Ishikawa (cell line): ENCODE measurements around the gene PTK6.

Experiments
- EGR1 ChIP-seq: IDR thresholded peaks from 2 replicates; pipeline ENCODE4 v1.6.1; 2012
- EP300 ChIP-seq: IDR thresholded peaks from 2 replicates; pipeline ENCODE4 v1.6.1; 2012; ENCODE audit warnings: borderline replicate concordance
- FOXM1 ChIP-seq: IDR thresholded peaks from 2 replicates; pipeline ENCODE4 v1.6.1; 2012; ENCODE audit warnings: low read depth, borderline replicate concordance
- NFIC ChIP-seq: IDR thresholded peaks from 2 replicates; pipeline ENCODE4 v1.6.1; 2012
- RAD21 ChIP-seq: IDR thresholded peaks from 2 replicates; pipeline ENCODE4 v1.6.1; 2012; ENCODE audit warnings: low read depth
- TAF1 ChIP-seq: IDR thresholded peaks from 2 replicates; pipeline ENCODE4 v1.6.1; 2012; ENCODE audit warnings: low read depth, mild to moderate bottlenecking
- TCF12 ChIP-seq: IDR thresholded peaks from 2 replicates; pipeline ENCODE4 v1.6.1; 2012; ENCODE audit warnings: low read depth
- TEAD4 ChIP-seq: IDR thresholded peaks from 2 replicates; pipeline ENCODE4 v1.6.1; 2012
- TF ChIP-seq, protein P1 (sequence below): IDR thresholded peaks from 2 replicates; pipeline ENCODE4 v1.6.1; 2012; ENCODE audit warnings: low read depth, mild to moderate bottlenecking

DNA sequence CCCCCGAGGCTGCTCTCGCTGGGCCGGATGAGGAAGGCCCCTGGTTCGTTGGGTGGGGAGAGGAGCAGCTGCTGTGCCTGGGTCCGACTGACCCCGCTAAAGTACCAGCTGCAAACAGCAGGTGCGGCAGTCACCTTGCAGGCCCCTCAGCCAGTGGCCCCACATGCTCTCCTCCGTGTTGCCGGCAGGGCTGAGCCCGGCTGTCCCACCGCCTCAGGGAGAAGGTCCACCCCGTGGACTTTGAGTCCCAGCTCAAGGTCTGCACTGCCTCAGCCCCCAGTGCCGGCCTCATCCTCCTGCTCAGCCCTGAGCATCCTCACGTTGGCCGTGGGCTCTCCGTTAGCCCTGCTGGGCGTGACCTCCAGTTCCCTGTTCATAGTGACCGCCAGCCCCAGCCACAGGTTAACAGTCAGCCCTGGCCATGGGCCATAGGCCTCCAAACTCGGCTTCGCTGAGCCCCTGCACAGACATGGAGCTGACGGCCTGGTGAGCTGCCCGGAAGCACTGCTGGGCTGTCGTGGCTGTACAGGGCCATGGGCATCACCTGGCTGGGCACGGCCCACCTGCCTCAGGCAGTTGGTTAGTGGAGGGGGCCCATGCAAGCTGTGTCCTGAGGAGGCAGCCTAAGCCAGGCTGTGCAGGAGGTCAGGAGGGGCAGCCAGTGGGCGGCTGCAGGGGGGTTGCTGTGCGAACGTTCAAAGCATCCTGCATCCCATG is 7.2 kb upstream of the PTK6 start:
- TF ChIP-seq, protein P1, sequence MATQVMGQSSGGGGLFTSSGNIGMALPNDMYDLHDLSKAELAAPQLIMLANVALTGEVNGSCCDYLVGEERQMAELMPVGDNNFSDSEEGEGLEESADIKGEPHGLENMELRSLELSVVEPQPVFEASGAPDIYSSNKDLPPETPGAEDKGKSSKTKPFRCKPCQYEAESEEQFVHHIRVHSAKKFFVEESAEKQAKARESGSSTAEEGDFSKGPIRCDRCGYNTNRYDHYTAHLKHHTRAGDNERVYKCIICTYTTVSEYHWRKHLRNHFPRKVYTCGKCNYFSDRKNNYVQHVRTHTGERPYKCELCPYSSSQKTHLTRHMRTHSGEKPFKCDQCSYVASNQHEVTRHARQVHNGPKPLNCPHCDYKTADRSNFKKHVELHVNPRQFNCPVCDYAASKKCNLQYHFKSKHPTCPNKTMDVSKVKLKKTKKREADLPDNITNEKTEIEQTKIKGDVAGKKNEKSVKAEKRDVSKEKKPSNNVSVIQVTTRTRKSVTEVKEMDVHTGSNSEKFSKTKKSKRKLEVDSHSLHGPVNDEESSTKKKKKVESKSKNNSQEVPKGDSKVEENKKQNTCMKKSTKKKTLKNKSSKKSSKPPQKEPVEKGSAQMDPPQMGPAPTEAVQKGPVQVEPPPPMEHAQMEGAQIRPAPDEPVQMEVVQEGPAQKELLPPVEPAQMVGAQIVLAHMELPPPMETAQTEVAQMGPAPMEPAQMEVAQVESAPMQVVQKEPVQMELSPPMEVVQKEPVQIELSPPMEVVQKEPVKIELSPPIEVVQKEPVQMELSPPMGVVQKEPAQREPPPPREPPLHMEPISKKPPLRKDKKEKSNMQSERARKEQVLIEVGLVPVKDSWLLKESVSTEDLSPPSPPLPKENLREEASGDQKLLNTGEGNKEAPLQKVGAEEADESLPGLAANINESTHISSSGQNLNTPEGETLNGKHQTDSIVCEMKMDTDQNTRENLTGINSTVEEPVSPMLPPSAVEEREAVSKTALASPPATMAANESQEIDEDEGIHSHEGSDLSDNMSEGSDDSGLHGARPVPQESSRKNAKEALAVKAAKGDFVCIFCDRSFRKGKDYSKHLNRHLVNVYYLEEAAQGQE = no peak
- TF ChIP-seq EP300 (no peak), EGR1 (no peak), NFIC (no peak), TAF1 (no peak), RAD21 (no peak), TEAD4 (no peak), FOXM1 (no peak), TCF12 (no peak)
